ENCODE measurements around the gene PTOV1. TPM values are rescaled to one million over a fixed set of nuclear protein-coding genes. Genes with fewer than 3 reads are reported as not detected.

The PTOV1 gene
- total and polyA plus RNA-seq, 2 of the 8 experiments (the other 6 are each of a cell fraction or from before 2014, with no cell fraction given), result 147 to 251 TPM

GRCh38 chr19:49866933-49867782 is 16.2 kb downstream of the PTOV1 start, which contains the start of gene PNKP (continued):
- TF ChIP-seq, protein P1, sequence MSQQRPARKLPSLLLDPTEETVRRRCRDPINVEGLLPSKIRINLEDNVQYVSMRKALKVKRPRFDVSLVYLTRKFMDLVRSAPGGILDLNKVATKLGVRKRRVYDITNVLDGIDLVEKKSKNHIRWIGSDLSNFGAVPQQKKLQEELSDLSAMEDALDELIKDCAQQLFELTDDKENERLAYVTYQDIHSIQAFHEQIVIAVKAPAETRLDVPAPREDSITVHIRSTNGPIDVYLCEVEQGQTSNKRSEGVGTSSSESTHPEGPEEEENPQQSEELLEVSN (IDR thresholded peaks at IDR 0.05), result peak; percentile 68
- TF ChIP-seq BCL11A (IDR thresholded peaks at IDR 0.05; ENCODE audit: low read depth in 2 of 2, low read length in 2 of 2), result no peak
- no peak for TF ChIP-seq ATF3 (IDR thresholded peaks at IDR 0.05; ENCODE audit: insufficient read depth, low read depth, low read length)

Measured in H1 (cell line).